Measurements from ENCODE around the gene CIDEB.
A peak's percentile ranks its signal among the peaks of the same experiment; 100 is the strongest.

CIDEB gene

GRCh38 chr14:24312736-24313507 is 5.1 kb upstream of the CIDEB start:
- no peak for DNase-seq (ENCODE audit: low read depth, low spot score)

GRCh38 chr14:24311837-24312615 is 4.2 kb upstream of the CIDEB start:
- no peak for DNase-seq (ENCODE audit: low read depth, low spot score)

GRCh38 chr14:24310646-24311604 is 3.1 kb upstream of the CIDEB start, which contains the start of gene LTB4R:
TSS of gene LTB4R (plus strand) at chr14:24311502. CDS start at chr14:24315652, 4,150 bp downstream.
- DNase-seq (ENCODE audit: low read depth, low spot score): no peak

- DNase-seq (ENCODE audit: low read depth, low spot score): no peak
Measured at GRCh38 chr14:24310265-24310645, 2.5 kb upstream of the CIDEB start.

- no peak for DNase-seq (ENCODE audit: low read depth, low spot score)
Measured at GRCh38 chr14:24309538-24310264, 1.9 kb upstream of the CIDEB start, which contains the start of gene LTB4R2. TSS of gene LTB4R2 (plus strand) at chr14:24310140. CDS start at chr14:24310665, 525 bp downstream.

- no peak for DNase-seq (ENCODE audit: low read depth, low spot score)
Measured at GRCh38 chr14:24308342-24309124, 756 bp upstream of the CIDEB start.

GRCh38 chr14:24307156-24307574 is 612 bp downstream of the CIDEB start:
- DNase-seq (ENCODE audit: low read depth, low spot score): no peak

- no peak for DNase-seq (ENCODE audit: low read depth, low spot score)
Measured at GRCh38 chr14:24304019-24304387, 3.8 kb downstream of the CIDEB start.

GRCh38 chr14:24300326-24300980 is 7.3 kb downstream of the CIDEB start:
- DNase-seq (ENCODE audit: low read depth, low spot score): no peak

GRCh38 chr14:24299255-24300191 is 8.3 kb downstream of the CIDEB start, which contains the start of the genes DHRS1 and NOP9:
TSS of gene DHRS1 (minus strand) at chr14:24299780. CDS start at chr14:24299106, 674 bp downstream.
TSS of gene NOP9 (plus strand) at chr14:24299850. CDS start at chr14:24299955, 105 bp downstream.
- DNase-seq (ENCODE audit: low read depth, low spot score): peak; percentile 81

GRCh38 chr14:24298892-24299254 is 8.9 kb downstream of the CIDEB start:
- DNase-seq (ENCODE audit: low read depth, low spot score): no peak

GRCh38 chr14:24297190-24297964 is 10.4 kb downstream of the CIDEB start:
- DNase-seq (ENCODE audit: low read depth, low spot score): no peak

GRCh38 chr14:24296341-24297157 is 11.2 kb downstream of the CIDEB start:
- DNase-seq (ENCODE audit: low read depth, low spot score): peak; percentile 60

- DNase-seq (ENCODE audit: low read depth, low spot score): no peak
Measured at GRCh38 chr14:24293525-24293924, 14.3 kb downstream of the CIDEB start.

- no peak for DNase-seq (ENCODE audit: low read depth, low spot score)
Measured at GRCh38 chr14:24292118-24292807, 15.5 kb downstream of the CIDEB start.

All from activated naive CD8-positive, alpha-beta T cell treated with anti-CD3 and anti-CD28 coated beads, Interleukin-2, amount 50 U/mL, for 16 hours (primary cell).